ENCODE measurements around the gene SYT14.

DNA sequence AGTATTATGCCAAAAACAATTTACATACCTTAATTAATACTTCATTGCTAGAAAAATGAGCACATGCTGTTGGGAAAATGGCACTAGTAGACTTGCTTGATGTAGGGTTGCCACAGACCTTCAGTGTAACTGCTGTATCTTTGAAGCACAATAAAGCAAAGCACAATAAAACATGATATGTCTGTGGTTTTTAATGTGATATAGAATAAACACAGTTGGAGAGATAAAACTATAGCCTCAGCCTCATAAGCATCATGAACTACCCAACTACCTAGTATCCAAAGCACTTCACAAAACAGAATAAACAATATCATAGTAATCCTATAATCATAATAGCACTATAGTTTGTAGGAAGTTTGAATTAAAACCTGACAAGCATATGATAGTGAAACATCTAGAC lies 143.5 kb downstream of the SYT14 start:
- TF ChIP-seq GATA2 (IDR thresholded peaks at IDR 0.05; ENCODE audit: low read depth, low read length), result no peak
- no peak for TF ChIP-seq GATA3 (IDR thresholded peaks at IDR 0.05; ENCODE audit: low read depth, low read length)

Measured in SH-SY5Y (cell line).